Measurements from ENCODE around the gene CCDC187.

CCDC187 gene

DNA sequence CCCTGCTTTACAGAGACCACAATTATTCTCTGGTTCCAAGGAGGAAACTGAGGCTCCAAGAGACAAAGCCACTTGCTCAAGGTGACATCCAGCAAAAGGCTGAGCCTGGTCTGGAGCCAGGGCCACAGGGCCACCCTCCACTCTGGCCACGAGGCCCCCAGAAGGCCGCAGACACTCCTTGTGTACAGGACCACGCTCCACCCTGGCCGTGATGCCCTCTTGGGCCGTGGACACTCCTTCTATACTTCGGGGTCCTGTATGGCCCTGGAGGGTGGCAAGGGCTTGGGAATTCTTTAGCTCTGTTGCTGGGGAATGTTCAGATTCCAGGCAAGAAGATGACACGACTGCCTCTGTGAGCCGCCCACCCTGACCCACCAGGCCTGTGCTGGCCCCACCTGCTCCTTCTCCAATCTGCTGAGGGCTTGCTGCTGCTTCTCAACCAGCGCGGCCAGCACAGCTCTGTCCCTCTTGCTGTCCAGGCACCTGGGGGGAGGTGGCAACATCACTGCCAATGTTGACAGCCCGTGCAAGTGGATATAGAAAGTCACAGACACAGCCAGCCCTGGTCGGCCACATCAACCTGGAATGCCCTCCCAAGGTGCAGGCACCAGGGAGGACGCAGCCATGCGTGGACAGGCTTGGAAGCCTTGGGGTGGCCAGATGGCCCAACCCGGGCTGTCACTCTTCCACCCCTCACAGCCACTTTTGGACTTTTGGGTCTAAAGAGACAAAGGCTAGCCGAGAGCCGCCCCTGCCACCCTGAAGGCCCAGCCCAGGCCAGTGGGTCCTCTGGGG lies 38.1 kb downstream of the CCDC187 start:
- FAIRE-seq, result no peak

DNA sequence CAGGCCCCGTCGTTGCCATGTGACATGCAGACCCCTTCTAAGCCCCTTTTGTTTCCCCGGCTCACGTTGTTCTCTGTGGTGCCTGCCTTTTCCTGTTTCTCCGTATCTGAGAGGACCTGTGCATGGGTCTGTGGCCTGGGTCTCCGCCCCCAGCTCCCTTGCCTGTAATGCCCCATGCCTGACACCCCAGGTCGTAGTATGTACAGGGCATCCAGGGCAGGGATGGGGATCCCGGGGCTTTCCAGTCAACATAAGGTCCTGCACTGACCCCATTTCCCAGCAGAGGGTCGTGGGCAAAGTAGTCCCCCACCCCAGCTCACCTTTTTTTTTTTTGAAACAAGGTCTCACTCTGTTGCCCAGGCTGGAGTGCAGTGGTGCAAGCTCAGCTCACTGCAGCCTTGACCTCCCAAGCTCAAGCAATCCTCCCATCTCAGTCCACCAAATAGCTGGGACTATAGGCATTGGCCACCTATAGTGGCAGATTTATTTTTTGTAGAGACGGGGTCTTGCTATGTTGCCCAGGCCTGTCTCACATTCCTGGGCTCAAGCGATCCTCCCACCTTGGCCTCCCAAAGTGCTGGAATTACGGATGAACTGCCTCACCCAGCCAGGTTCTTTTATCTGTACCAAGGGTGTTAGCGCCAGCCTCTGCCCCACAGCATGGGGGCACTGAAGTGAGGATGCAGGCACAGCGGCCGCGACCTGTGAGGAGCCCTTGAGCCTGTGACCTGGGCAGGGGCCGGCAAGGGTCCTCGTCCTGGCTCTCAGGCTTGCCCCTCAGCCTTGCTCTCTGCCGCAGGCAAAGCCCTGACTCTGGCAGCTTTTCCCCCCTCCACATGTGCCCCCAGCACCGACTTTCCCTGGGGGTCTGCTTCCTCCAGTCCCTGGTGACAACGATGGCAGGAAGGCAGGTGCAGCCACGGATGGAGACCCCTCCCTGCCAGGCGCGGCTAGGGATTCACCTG lies 39.2 kb downstream of the CCDC187 start:
- no peak for FAIRE-seq

DNA sequence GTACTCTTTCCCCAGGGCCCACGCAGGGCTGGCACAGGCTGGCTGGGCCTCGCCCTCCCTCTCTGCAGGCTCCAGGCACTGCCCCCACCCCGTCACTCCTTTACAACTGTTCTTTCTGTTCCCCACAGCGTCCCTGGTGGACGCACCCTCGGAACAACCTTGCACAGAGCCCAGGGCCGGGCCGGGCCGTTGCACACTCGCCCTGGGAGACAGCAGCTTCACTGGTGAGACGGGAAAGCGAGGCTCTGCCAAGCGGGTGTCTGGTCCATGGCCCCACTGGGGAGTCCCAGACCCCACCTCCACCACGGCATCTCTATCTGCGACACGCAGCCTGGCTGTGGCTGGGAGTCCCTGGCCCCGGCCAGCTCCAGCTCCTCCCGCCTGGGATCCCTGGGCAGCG lies 39.9 kb downstream of the CCDC187 start:
- FAIRE-seq, result no peak

DNA sequence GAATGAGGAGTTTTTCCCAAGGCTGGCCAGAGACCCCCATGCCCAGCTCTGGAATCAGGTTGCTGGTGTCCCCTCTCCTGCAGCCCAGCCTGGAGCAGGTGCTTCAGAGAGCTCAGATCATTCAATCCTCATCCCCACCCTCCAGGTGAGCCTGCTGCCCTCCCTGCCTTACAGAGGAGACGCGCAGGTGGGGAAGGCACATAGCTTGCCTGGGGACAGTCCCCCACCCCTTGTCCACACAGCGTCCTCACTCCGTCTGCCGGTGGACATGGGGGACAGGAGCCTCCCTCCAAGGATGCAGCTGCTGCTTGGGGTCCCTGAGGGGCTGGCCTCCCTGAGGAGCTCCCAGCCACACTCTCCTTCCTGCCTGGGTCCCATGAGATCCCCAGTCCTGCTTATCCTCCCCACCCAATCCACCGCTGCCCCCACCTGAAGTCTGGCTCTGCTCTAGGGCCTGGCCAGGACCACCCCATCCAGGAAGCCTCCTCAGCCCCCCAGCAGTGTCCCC lies 41.2 kb downstream of the CCDC187 start:
- no peak for FAIRE-seq

DNA sequence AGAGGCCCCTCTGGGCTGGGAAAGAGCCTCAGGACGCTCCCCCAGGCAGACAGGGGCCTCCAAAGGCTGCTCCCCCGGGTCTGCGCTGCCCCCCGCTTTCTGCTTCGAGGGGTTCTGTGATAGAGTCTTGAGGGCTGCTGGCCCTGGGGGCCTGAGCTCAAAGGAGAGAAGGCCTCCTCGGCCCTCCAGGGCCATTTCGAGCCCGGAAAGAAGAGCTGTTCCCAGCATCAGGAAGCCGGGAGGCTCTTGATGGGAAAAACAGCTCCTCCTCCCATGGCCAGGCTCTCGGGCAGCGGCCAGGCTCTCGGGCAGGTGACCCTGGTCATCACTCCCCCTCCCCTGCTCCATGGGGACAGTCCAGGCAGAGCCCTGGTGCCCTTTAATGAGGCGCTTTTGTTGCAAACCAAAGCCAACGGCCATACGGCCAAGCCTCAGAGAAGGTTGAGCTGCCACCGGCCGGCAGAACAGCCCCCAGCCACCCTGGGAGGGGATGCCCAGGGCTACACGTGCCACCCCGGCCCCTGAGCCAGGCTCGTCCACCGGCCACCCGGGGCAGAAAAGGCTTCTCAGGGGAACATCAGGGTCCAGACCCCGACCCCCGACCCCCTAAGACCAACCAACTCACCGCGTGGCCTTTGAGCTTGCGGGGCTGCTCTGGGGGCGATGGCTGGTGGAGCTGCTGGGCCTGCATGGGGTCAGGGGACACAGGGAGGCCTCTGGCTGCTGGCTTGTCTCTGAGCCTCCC lies 42.0 kb downstream of the CCDC187 start:
- FAIRE-seq, result no peak

DNA sequence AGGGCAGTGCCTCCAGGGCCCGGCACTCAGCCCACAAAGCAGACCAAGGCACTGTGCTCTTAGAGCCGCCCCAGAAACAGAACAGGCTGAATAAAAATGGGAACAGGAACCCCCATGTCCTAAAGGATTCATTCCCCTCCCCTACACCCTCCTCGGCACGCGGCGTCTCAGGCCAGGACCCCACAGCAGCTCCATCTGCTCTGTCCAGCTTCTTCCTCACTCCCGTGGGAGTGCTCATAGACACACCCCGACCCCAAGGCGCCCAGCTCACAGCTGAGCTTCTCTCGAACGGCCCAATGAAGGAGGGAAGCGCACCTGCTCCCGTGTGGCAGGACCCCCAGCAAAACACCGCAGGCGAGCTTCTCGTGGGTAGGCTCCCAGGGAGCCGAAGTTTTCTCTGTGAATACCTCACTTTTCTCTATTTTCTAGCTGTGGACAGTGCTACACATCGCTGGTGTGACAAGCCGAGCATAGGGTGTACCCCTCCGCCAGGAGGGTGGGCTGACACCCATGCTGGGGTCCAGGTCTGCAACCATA lies 42.9 kb downstream of the CCDC187 start:
- FAIRE-seq, result no peak

DNA sequence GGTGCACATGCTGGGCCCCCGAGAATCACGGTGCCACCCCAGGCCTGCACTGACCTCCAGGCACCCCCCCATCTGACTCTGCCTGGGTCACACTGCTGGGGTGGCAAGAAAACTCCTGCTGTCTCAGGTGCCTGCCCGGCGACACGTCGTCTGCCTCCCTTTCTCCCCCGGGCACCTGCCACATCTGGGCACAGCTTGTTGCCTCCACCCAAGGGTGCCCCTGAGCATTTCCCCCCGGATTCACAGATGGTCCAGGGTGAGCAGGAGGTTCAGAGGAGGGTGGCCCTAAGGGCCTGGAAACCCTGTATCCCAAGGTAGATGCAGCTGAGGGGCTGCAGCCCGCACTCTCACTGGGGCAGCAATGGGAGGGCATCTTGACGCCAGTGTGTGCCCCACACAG lies 43.4 kb downstream of the CCDC187 start:
- FAIRE-seq, result no peak

DNA sequence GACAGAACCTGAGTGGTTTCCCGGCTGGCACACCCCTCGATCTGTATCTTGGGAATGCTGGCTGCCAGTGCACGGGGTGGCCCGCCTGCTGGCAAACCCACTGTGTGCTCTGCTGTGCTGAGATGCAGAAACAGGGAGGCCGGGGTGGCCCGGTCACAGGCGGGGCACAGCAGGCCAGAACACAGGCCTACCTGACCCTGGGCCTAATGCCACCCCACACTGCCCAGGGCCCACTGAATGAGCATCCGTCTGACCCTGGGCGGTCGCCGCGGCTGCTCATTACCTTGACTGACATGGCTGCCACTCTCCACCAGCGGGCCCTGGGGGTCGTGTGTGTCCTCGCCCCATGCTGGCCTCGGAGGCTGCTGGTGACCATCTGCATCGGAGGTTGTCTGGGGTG lies 44.1 kb downstream of the CCDC187 start:
- no peak for FAIRE-seq

DNA sequence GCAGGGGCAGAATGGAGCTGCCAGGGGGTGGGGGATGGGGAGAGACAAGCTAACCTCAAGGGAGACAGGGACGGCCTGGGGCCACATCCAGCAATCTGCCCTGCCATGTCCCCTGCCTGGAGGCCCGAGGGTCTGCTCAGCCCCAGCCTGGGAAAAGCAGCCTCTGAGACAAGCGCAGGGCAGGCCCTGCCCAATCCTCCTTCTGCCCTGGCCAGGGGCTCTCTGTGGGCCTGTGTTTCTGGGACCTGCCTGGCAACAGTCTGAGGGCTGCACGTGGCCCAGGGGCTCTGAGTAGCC lies 44.4 kb downstream of the CCDC187 start:
- no peak for FAIRE-seq

DNA sequence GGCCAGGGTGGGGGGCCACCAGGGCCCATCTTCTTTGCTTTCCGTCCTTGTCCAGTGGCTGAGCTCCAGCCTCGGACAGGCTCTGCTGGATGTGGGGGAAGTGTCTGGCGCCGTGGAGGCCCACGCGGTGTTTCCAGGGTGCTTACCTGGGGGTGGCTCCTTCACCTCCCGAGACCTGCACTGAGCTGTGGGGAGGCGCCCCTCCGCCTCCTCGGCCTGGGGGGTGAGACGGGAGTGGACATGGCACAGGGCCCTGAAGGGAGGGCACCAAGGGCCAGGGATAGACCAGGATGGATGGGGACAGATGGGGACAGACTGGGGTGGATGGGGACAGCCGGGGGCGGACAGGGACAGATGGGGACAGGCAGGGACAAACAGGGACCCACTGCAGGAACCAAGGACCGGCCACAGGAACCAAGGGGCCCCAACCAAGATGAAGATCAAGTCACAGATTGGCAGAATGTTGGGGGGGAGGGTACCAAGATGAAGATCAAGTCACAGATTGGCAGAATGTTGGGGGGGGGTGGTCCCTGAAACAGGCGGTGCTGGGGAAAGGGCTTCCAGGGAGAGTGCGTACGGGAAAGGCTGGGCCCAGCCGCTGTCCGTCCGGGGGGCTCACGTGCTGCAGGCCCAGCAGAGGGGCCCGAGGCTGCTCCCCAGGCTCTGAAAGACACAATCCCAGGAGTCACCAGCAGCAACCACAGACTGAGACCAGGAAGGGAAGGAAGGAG lies 44.9 kb downstream of the CCDC187 start:
- no peak for FAIRE-seq

DNA sequence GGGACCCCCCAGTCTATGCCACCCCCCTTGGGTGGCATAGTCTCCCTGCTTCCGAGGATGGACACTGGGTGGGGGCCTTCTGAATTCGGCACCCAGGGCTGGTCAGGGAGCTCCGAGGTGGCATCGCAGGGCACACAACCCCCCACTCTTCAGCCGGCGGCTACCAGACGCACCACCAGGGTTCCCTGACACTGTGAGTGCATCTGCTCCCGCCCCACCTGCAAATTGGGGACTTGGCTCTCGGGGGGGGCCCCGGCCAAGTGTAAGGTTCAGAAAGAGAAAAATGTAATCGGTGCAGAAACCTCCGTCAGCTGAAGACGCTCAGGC lies 45.6 kb downstream of the CCDC187 start:
- no peak for FAIRE-seq

DNA sequence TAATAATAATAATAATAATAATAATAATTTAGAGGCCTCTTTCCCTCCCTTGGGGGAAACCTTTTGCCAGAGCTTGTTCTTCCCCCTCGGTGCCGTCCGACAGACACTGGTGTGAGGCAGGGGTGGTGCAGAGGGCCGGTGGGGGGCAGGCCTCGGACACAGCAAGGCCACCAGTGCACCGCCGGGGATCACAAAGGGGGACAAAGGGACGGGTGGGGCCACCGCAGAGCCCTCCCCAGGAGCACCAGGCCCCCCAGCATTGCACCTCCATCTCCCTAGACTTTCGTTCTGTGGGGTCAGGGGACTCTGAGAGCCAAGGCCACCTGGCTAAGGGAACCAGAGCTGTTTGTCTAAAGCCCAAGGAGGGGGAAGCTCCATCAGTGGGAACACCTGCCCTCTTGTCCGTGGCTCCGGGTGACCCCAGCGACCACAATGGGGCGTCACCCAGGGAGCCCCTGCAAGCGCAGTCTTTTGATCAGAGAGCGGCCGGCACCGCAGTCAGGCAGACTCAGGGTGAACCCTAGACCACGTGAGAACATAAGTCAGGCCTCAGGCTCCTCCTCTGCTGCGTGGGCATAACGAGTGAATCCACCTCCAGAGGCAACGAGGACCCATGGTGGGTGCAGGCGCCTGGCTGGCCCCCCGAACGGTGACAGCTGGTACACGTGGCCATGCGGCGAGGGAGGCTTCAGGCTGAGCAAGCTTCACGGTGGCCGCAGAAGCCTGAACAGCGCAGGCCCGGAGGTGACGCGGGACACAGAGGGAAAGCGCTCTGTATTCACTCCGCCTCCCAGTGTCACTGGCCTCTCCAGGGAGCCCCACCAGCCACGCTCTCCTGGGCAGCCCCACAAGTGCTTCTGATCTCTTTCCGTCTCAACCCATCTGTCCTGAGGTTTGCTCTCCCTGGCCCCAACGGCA lies 46.3 kb downstream of the CCDC187 start:
- FAIRE-seq, result no peak

DNA sequence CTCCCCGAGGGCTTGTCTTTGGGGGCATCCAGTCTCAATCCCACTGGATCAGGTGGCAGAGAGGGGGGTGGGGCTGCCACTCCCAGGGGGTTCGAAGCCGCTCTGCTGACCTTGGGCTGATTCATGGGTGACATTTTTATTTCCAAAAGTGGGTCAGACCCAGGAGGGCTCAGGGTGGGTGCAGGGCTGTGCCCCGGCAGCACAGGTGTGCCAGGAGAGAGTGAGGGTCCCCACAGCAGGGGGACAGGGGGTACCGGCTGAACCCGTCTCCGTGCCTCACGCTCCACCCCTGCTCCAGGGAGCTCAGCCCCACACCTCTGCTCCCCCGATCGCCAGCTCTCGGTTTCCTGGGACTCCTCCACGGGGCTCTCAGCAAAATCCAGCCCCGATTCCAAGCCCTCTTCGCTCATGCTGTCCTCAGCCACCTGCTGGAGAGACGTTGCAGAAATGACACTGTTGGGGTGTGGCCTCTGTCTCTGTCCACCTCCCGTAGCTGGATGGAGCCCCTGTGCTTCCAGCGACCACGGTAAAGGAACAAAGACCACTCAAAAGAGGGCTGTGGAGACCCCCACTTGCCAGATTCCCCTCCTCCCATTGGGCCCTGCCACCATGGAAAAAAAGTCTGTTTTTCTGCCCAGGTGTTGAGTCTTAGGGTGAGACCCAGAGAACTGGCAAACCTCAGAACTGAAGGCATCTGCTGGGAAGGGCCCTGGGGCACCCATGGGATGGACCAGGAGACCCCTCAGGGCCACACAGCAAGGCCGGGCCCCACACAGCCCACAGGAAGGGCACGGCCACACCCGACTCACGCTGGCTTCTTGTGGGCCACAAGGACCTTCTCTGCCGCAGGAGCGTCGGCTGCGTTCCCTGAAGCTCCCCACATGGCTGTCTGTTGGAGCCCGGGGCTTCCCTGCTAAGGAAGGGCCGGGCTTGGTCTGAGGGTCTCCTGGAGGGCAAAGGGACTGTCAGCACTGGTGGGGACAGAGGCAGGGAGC lies 47.7 kb downstream of the CCDC187 start:
- FAIRE-seq, result no peak

DNA sequence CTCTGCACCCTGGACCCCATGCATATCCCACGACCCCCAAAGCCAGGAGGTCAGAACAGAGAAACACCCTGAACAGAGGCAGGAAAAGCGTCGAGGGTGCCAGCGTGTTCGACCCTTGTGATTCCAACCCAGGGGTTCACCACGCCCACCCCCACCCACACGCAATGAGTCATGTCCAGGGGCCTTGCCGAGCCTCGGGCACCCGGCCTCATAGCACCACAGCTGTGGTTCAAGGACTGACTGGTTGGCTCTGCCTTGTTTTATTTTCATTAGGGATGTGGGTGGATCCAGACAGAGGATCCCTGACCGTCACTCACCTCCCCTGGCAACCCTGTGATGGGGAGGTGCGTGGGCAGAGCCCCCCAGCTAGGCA lies 48.7 kb downstream of the CCDC187 start:
- FAIRE-seq, result no peak

DNA sequence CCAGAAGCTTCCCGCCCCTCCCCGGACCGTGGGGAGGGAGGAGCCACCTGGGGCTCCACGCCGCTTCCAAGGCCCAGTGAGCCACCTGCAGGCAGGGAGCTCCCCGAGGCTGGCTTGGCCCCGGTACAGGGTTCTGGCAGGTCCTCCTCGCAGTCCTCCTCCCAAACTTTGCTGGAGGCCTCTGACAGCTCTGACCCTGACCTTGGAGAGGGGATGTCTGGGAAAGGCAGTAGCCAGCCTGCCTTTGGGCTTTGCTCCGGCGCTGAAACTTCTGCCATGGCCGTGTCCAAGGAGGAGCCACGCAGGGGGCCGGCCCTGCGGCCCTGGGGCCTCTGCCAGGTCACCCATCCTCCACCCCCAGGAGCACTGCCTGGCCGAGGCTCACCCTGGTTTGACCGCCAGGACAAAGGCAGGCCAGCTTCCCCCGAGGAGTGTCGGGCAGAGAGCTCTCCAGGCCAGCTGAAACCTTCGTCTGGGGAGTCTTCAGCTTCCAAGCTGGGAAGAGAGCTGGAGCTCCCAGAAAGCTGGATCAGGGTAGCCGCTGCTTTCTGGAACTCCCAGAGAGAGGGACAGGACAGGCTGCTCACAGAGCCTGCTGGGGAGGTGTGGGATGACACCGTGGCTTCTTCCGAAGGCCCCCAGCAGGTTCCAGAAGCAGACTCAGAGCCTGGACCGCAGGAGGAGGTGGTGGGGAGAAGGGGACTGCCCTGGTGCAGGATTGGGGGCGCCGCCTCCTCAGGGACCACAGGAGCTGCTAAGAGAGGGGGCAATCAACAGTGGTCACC lies 49.3 kb downstream of the CCDC187 start:
- FAIRE-seq, result no peak

DNA sequence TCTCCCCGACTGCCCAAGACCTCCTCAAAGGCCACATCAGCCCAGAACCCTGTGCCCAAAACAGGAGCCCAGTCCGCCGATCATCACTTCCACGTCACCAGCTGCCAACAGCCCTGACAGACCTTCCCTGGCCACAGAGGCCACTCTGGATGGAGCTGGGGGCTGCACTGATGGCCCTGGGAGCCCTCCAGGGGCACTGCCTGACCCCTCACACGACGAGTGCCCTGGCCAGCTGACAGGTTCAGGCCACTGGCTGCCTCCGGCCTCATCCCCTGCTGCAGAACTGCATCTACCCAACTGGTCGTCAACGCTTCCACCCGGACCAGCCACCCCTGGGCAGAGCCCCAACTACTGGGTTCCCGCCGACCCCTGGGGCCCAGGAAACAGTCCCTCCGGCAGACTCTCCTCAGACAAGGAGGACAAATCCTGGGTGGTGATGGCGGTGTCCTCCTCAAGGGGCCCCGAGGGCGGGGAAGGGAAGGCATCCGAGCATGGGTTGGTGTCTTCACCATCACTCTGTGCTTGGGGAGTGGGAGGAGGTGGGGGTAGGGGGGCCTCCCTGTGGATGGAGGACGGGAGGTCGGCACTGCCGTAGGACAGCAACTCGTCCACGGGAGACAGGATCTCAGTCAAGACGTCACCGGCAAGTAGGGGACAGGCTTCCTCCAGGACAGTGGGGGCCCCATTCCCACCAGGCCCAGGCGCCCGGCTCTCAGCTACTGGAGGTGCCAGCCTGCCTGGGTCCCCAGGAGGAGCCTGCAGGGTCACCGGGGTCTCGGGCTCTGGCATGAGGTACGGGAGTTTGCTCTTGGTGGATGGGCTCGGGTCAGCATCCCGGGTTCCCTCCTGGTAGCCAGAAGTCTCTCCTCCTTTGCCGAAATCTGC lies 50.4 kb downstream of the CCDC187 start:
- FAIRE-seq, result no peak

DNA sequence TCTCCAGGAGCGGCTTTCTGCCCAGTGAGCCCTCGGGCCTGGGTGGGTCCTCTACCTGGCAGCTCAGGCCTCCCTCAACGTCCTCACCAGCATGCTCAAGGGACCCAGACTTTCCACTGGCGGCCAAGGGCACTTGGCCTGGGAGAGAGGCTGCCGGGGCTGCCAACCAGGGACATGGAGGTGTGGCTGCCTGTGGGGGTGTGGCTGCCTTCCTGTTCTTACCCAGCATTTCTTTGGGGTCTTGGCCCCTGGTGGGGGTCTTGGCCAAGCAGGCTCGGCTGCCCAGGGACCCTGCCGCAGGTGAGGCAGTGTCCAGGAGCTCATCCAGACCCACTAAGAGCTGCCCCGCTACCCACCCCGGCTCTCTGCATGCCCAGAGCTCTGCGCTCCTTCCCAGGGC lies 51.0 kb downstream of the CCDC187 start:
- FAIRE-seq, result no peak

DNA sequence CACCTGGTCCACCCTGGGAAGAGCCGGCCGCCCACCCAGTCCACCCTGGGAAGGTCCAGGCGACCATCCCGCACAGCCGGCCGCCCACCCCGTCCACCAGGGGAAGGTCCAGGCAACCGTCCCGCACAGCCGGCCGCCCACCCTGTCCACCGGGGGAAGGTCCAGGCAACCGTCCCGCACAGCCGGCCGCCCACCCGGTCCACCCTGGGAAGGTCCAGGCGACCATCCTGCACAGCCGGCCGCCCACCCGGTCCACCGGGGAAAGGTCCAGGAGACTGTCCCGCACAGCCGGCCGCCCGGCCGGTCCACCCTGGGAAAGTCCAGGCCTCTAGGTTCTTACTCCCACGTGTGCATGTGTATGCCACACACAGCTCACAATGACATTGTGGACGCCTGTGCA lies 51.6 kb downstream of the CCDC187 start:
- FAIRE-seq, result no peak

All from TTC549 (cell line).